ENCODE measurements around the gene PDE4D.

- TF ChIP-seq CTCF (conservative IDR thresholded peaks at IDR 0.05; ENCODE audit: low read depth, low read length) = no peak
- no peak for TF ChIP-seq EZH2 (IDR thresholded peaks at IDR 0.05; ENCODE audit: low read length, unreplicated experiment)
- TF ChIP-seq EZH2phosphoT487 (IDR thresholded peaks at IDR 0.05; ENCODE audit: borderline replicate concordance, low read length) = no peak
Observed at GRCh38 chr5:59596586-59597350, 296.8 kb downstream of the PDE4D start.
